ENCODE measurements around the gene CALML3.

The CALML3 gene

GRCh38 chr10:5538892-5539651, 14.3 kb downstream of the CALML3 start:
- no peak for DNase-seq (ENCODE audit: low spot score)

GRCh38 chr10:5540080-5540479, 15.3 kb downstream of the CALML3 start:
- DNase-seq (ENCODE audit: low spot score), result no peak

- DNase-seq (ENCODE audit: low spot score), result no peak
Observed at GRCh38 chr10:5540891-5541290, 16.1 kb downstream of the CALML3 start.

GRCh38 chr10:5542100-5542499, 17.3 kb downstream of the CALML3 start:
- DNase-seq (ENCODE audit: low spot score), result no peak

- no peak for DNase-seq (ENCODE audit: low spot score)
Observed at GRCh38 chr10:5543623-5544022, 18.9 kb downstream of the CALML3 start.

- DNase-seq (ENCODE audit: low spot score), result no peak
Observed at GRCh38 chr10:5544216-5544805, 19.6 kb downstream of the CALML3 start.

- DNase-seq (ENCODE audit: low spot score), result no peak
Observed at GRCh38 chr10:5545011-5545410, 20.2 kb downstream of the CALML3 start.

- DNase-seq (ENCODE audit: low spot score), result no peak
Observed at GRCh38 chr10:5545426-5545777, 20.6 kb downstream of the CALML3 start.

GRCh38 chr10:5545778-5546710, 21.3 kb downstream of the CALML3 start:
- DNase-seq (ENCODE audit: low spot score), result no peak

- DNase-seq (ENCODE audit: low spot score), result no peak
Observed at GRCh38 chr10:5546891-5547680, 22.3 kb downstream of the CALML3 start.

GRCh38 chr10:5547681-5547930, 22.8 kb downstream of the CALML3 start:
- DNase-seq (ENCODE audit: low spot score), result no peak

GRCh38 chr10:5547931-5548660, 23.3 kb downstream of the CALML3 start:
- no peak for DNase-seq (ENCODE audit: low spot score)

GRCh38 chr10:5549462-5550249, 24.9 kb downstream of the CALML3 start:
- DNase-seq (ENCODE audit: low spot score), result peak; percentile 10

- no peak for DNase-seq (ENCODE audit: low spot score)
Observed at GRCh38 chr10:5550250-5550545, 25.4 kb downstream of the CALML3 start.

GRCh38 chr10:5550621-5551530, 26.1 kb downstream of the CALML3 start:
- DNase-seq (ENCODE audit: low spot score), result no peak

GRCh38 chr10:5551531-5552375, 27.0 kb downstream of the CALML3 start:
- no peak for DNase-seq (ENCODE audit: low spot score)

GRCh38 chr10:5552376-5553321, 27.9 kb downstream of the CALML3 start:
- no peak for DNase-seq (ENCODE audit: low spot score)

Measured in NAMALWA (cell line).